Activated CD8-positive, alpha-beta memory T cell treated with anti-CD3 and anti-CD28 coated beads, Interleukin-2, amount 50 U/mL, for 24 hours (primary cell): ENCODE data around the gene FANCC.
"Not testable (repeated sequence)": the region's sequence is repeated elsewhere in the genome, so short reads cannot be mapped to it uniquely, and the experiment has no call there.

ENCODE experiments used
- DNase-seq: peaks from one replicate; pipeline ENCODE4 v3.0.0-alpha.2; 2020; ENCODE audit errors: extremely low read depth

FANCC gene

GRCh38 chr9:95329061-95329460, 11.6 kb upstream of the FANCC start:
- not testable (repeated sequence) for DNase-seq

- no peak for DNase-seq
Measured at GRCh38 chr9:95327239-95327865, 9.8 kb upstream of the FANCC start.

- DNase-seq: no peak
Measured at GRCh38 chr9:95325221-95325620, 7.7 kb upstream of the FANCC start.

GRCh38 chr9:95317893-95318211, 343 bp upstream of the FANCC start:
- DNase-seq: no peak

GRCh38 chr9:95316794-95317118, 753 bp downstream of the FANCC start:
- peak; percentile 12 for DNase-seq

GRCh38 chr9:95316274-95316673, 1.2 kb downstream of the FANCC start:
- no peak for DNase-seq

GRCh38 chr9:95315108-95315746, 2.3 kb downstream of the FANCC start:
- DNase-seq: no peak

GRCh38 chr9:95313010-95313498, 4.5 kb downstream of the FANCC start:
- DNase-seq: no peak

- no peak for DNase-seq
Measured at GRCh38 chr9:95311961-95312360, 5.5 kb downstream of the FANCC start.

- no peak for DNase-seq
Measured at GRCh38 chr9:95307538-95307937, 10.0 kb downstream of the FANCC start.

GRCh38 chr9:95306819-95307218, 10.7 kb downstream of the FANCC start:
- DNase-seq: no peak

- DNase-seq: no peak
Measured at GRCh38 chr9:95305770-95306492, 11.6 kb downstream of the FANCC start.

- no peak for DNase-seq
Measured at GRCh38 chr9:95302479-95302878, 15.0 kb downstream of the FANCC start.

- no peak for DNase-seq
Measured at GRCh38 chr9:95297760-95298159, 19.7 kb downstream of the FANCC start.

GRCh38 chr9:95297316-95297715, 20.2 kb downstream of the FANCC start:
- no peak for DNase-seq

GRCh38 chr9:95296761-95297160, 20.7 kb downstream of the FANCC start:
- DNase-seq: no peak

GRCh38 chr9:95293296-95293695, 24.2 kb downstream of the FANCC start:
- not testable (repeated sequence) for DNase-seq

GRCh38 chr9:95292226-95292625, 25.3 kb downstream of the FANCC start:
- no peak for DNase-seq

GRCh38 chr9:95286151-95286550, 31.4 kb downstream of the FANCC start:
- DNase-seq: no peak

GRCh38 chr9:95285307-95285706, 32.2 kb downstream of the FANCC start:
- DNase-seq: no peak

GRCh38 chr9:95284162-95285080, 33.1 kb downstream of the FANCC start:
- DNase-seq: no peak

- DNase-seq: no peak
Measured at GRCh38 chr9:95283673-95284072, 33.8 kb downstream of the FANCC start.
